H9 (cell line): ENCODE results near the gene KAZN. TPM values are rescaled to one million over a fixed set of nuclear protein-coding genes. Genes with fewer than 3 reads are reported as not detected.

Experiments used
- DNase-seq: peaks from one replicate; pipeline ENCODE4 v3.0.0-alpha.2; 2017
- H2AFZ ChIP-seq: one replicate; pipeline ENCODE4 v1.6.1; 2013; ENCODE audit warnings: mild to moderate bottlenecking, low read length, control low read depth, moderate library complexity
- H2AK5ac ChIP-seq: 2 replicates; pipeline ENCODE4 v1.6.1; 2013; ENCODE audit warnings: low read length, control low read depth, mixed read lengths; ENCODE audit not compliant: insufficient read length
- H2BK120ac ChIP-seq: one replicate; pipeline ENCODE4 v1.6.1; 2013; ENCODE audit warnings: low read depth, mild to moderate bottlenecking, low read length, control low read depth, inconsistent platforms; ENCODE audit not compliant: poor library complexity, severe bottlenecking
- H2BK12ac ChIP-seq: 2 replicates; pipeline ENCODE4 v1.6.1; 2013; ENCODE audit warnings: low read length, control low read depth, mixed read lengths, low read depth; ENCODE audit not compliant: insufficient read length
- H2BK15ac ChIP-seq: 2 replicates; pipeline ENCODE4 v1.6.1; 2013; ENCODE audit warnings: low read depth, low read length, control low read depth
- H2BK20ac ChIP-seq: one replicate; pipeline ENCODE4 v1.6.1; 2013; ENCODE audit warnings: low read depth, mild to moderate bottlenecking, low read length, control low read depth, inconsistent platforms; ENCODE audit not compliant: poor library complexity, severe bottlenecking
- H2BK5ac ChIP-seq: 2 replicates; pipeline ENCODE4 v1.6.1; 2013; ENCODE audit warnings: low read length, control low read depth, mixed read lengths; ENCODE audit not compliant: insufficient read length
- H3K14ac ChIP-seq: 2 replicates; pipeline ENCODE4 v1.6.1; 2013; ENCODE audit warnings: low read length, control low read depth; ENCODE audit not compliant: insufficient read depth
- H3K18ac ChIP-seq: 2 replicates; pipeline ENCODE4 v1.6.1; 2013; ENCODE audit warnings: low read depth, mild to moderate bottlenecking, mixed read lengths, low read length, control low read depth; ENCODE audit not compliant: insufficient read length
- H3K23ac ChIP-seq: 2 replicates; pipeline ENCODE4 v1.6.1; 2013; ENCODE audit warnings: low read length, control low read depth, mixed read lengths, low read depth; ENCODE audit not compliant: insufficient read length
- H3K23me2 ChIP-seq: 2 replicates; pipeline ENCODE4 v1.6.1; 2013; ENCODE audit warnings: low read depth, mild to moderate bottlenecking, mixed read lengths, low read length, control low read depth; ENCODE audit not compliant: insufficient read length, poor library complexity, severe bottlenecking
- H3K27ac ChIP-seq: 2 replicates; pipeline ENCODE4 v1.5.1; 2013; ENCODE audit warnings: low read length, control low read depth, mixed read lengths, low read depth; ENCODE audit not compliant: insufficient read length
- H3K27me3 ChIP-seq: 2 replicates; pipeline ENCODE4 v1.6.1; 2013; ENCODE audit warnings: low read length, control low read depth, inconsistent platforms; ENCODE audit not compliant: insufficient read depth
- H3K4ac ChIP-seq: 2 replicates; pipeline ENCODE4 v1.6.1; 2013; ENCODE audit warnings: low read depth, mild to moderate bottlenecking, control low read depth, inconsistent platforms, low read length, moderate library complexity
- H3K4me1 ChIP-seq: 2 replicates; pipeline ENCODE4 v1.6.1; 2013; ENCODE audit warnings: low read length, control low read depth, inconsistent platforms; ENCODE audit not compliant: insufficient read depth
- H3K4me2 ChIP-seq: 2 replicates; pipeline ENCODE4 v1.6.1; 2013; ENCODE audit warnings: low read length, control low read depth, mixed read lengths; ENCODE audit not compliant: insufficient read length, insufficient read depth
- H3K56ac ChIP-seq: 2 replicates; pipeline ENCODE4 v1.6.1; 2013; ENCODE audit warnings: low read depth, mild to moderate bottlenecking, mixed read lengths, low read length, control low read depth; ENCODE audit not compliant: insufficient read length
- H3K79me1 ChIP-seq: 2 replicates; pipeline ENCODE4 v1.6.1; 2013; ENCODE audit warnings: low read depth, mild to moderate bottlenecking, moderate library complexity, low read length, control low read depth, inconsistent platforms; ENCODE audit not compliant: insufficient read depth, poor library complexity, severe bottlenecking
- H3K79me2 ChIP-seq: 2 replicates; pipeline ENCODE4 v1.6.1; 2013; ENCODE audit warnings: low read length, control low read depth, inconsistent platforms; ENCODE audit not compliant: insufficient read depth
- H3K9ac ChIP-seq: 2 replicates; pipeline ENCODE4 v1.6.1; 2013; ENCODE audit warnings: low read length, control low read depth, mixed read lengths; ENCODE audit not compliant: insufficient read length; ENCODE audit errors: extremely low read depth
- H3K9me3 ChIP-seq: one replicate; pipeline ENCODE4 v1.6.1; 2013; ENCODE audit warnings: low read depth, low read length, inconsistent platforms; ENCODE audit not compliant: control insufficient read depth
- H3T11ph ChIP-seq: one replicate; pipeline ENCODE4 v1.6.1; 2013; ENCODE audit warnings: mild to moderate bottlenecking, low read length, control low read depth, inconsistent platforms
- H4K20me1 ChIP-seq: one replicate; pipeline ENCODE4 v1.6.1; 2013; ENCODE audit not compliant: control insufficient read depth, insufficient read length, insufficient read depth
- H4K5ac ChIP-seq: 2 replicates; pipeline ENCODE4 v1.6.1; 2013; ENCODE audit warnings: low read depth, mild to moderate bottlenecking, mixed read lengths, low read length, control low read depth; ENCODE audit not compliant: insufficient read length
- H4K8ac ChIP-seq: replicated peaks from 2 replicates; pipeline ENCODE4 v1.6.1; 2013; ENCODE audit warnings: low read length, control low read depth, mixed read lengths, low read depth; ENCODE audit not compliant: insufficient read length
- H4K91ac ChIP-seq: 2 replicates; pipeline ENCODE4 v1.6.1; 2013; ENCODE audit warnings: low read depth, mild to moderate bottlenecking, moderate library complexity, mixed read lengths, low read length, control low read depth; ENCODE audit not compliant: insufficient read length
- H3K27ac Mint-ChIP-seq, 3 experiments: 2 replicates in 2 of 3; 3 replicates in 1 of 3; pipeline ENCODE4 v1.8.0; 2020 to 2021; ENCODE audit warnings: mixed read lengths in 3 of 3, mild to moderate bottlenecking in 1 of 3, moderate library complexity in 1 of 3
- H3K27me3 Mint-ChIP-seq: 2 replicates; pipeline ENCODE4 v1.8.0; 2021; ENCODE audit warnings: low read depth, mild to moderate bottlenecking, moderate library complexity, mixed read lengths
- H3K36me3 Mint-ChIP-seq, 3 experiments: 2 replicates in 2 of 3; 3 replicates in 1 of 3; pipeline ENCODE4 v1.8.0; 2020 to 2021; ENCODE audit warnings: low read depth in 3 of 3, mixed read lengths in 3 of 3; ENCODE audit not compliant: insufficient read depth in 1 of 3
- H3K4me1 Mint-ChIP-seq, 2 experiments: 2 replicates each; pipeline ENCODE4 v1.8.0; 2020; ENCODE audit warnings: mixed read lengths in 2 of 2
- H3K4me3 Mint-ChIP-seq, 2 experiments: 2 replicates in 1 of 2; 3 replicates in 1 of 2; pipeline ENCODE4 v1.8.0; 2020 to 2021; ENCODE audit warnings: mild to moderate bottlenecking in 2 of 2, mixed read lengths in 2 of 2, moderate library complexity in 1 of 2
- H3K9me3 Mint-ChIP-seq, 2 experiments: 2 replicates in 1 of 2; 3 replicates in 1 of 2; pipeline ENCODE4 v1.8.0; 2020; ENCODE audit warnings: mild to moderate bottlenecking in 2 of 2, mixed read lengths in 2 of 2, moderate library complexity in 1 of 2
- WGBS: extraction: QIAGEN DNeasy Blood & Tissue Kit; methylation state at CpG from one replicate; pipeline ENCODE4 v1.1.7; 2013; ENCODE audit warnings: missing lambda C conversion rate, low lambda C conversion rate, mixed read lengths; ENCODE audit not compliant: insufficient read length; ENCODE audit errors: extremely low coverage; 5-methylcytosine and 5-hydroxymethylcytosine counted together
- total RNA-seq: library from RNA; stranded (reverse); gene quantifications from 2 replicates; pipeline ENCODE4 v1.2.1, GENCODE V29; 2021
- TF ChIP-seq, protein P1 (sequence below): fragments of 200-600 bp; sonication (generic); conservative IDR thresholded peaks from 3 replicates; pipeline ENCODE4 v1.8.0; 2021; ENCODE audit warnings: antibody characterized with exemption, mild to moderate bottlenecking

The KAZN gene
- total RNA-seq, 1 experiment from 2014 or later: 7.6 TPM

DNA sequence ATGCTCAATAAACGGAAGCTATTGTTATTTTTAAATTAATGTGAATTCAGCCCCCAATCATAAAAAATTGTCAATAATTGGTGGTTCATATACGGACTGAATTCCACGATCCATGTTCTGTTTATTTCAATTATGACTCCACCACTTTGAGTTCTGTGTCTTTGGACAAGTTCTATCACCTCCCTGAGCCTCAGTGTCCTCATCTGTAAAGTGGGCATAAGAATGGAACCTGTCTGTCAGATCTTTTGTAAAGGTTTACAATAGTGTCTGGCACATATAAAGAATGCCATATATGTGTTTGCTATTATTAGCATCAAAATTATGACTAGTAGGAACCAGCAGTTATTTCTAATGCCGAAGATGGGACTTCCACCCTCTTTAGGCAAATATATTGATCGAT is 183.3 kb downstream of the KAZN start:
- Histone ChIP-seq H3T11ph (no peak overlapping the region), H2BK20ac (no peak overlapping the region), H2BK5ac (no peak overlapping the region), H3K56ac (no peak overlapping the region), H3K4me1 (peaks cover 9% of the 10 kb centered on the region), H3K79me2 (no peaks in the 10 kb centered on the region), H4K91ac (no peak overlapping the region), H3K27me3 (no peaks in the 10 kb centered on the region), H2BK120ac (no peak overlapping the region), H4K20me1 (no peaks in the 10 kb centered on the region), H2AK5ac (no peak overlapping the region), H3K9me3 (no peaks in the 10 kb centered on the region), H3K18ac (no peak overlapping the region), H4K5ac (no peak overlapping the region), H3K4ac (no peak overlapping the region), H3K27ac (no peak overlapping the region), H3K79me1 (no peaks in the 10 kb centered on the region), H2AFZ (no peak overlapping the region), H3K9ac (no peak overlapping the region), H3K23me2 (no peaks in the 10 kb centered on the region), H4K8ac (no peak overlapping the region), H3K23ac (no peak overlapping the region), H2BK15ac (no peak overlapping the region), H3K4me2 (no peak overlapping the region), H3K14ac (no peak overlapping the region), H2BK12ac (no peak overlapping the region)
- TF ChIP-seq, protein P1, sequence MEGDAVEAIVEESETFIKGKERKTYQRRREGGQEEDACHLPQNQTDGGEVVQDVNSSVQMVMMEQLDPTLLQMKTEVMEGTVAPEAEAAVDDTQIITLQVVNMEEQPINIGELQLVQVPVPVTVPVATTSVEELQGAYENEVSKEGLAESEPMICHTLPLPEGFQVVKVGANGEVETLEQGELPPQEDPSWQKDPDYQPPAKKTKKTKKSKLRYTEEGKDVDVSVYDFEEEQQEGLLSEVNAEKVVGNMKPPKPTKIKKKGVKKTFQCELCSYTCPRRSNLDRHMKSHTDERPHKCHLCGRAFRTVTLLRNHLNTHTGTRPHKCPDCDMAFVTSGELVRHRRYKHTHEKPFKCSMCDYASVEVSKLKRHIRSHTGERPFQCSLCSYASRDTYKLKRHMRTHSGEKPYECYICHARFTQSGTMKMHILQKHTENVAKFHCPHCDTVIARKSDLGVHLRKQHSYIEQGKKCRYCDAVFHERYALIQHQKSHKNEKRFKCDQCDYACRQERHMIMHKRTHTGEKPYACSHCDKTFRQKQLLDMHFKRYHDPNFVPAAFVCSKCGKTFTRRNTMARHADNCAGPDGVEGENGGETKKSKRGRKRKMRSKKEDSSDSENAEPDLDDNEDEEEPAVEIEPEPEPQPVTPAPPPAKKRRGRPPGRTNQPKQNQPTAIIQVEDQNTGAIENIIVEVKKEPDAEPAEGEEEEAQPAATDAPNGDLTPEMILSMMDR: no peak
- H3K4me1 Mint-ChIP-seq: peaks cover 55 to 57% of the 10 kb centered on the region in 2 experiments
- no peaks in the 10 kb centered on the region for H3K36me3 Mint-ChIP-seq
- no peaks in the 10 kb centered on the region for H3K27me3 Mint-ChIP-seq
- no peaks in the 10 kb centered on the region for H3K9me3 Mint-ChIP-seq
- no peak overlapping the region for H3K4me3 Mint-ChIP-seq
- H3K27ac Mint-ChIP-seq: no peak overlapping the region; a peak in 1 of 7 replicates
- WGBS: no CpG with 5 or more reads among the region's 5 CpGs
- DNase-seq: no peak
